Endothelial cell of umbilical vein (primary cell): Measurements from ENCODE around the gene SPTBN4. TPM values are rescaled to one million over a fixed set of nuclear protein-coding genes. Genes with fewer than 3 reads are reported as not detected.
A peak's percentile ranks its signal among the peaks of the same experiment; 100 is the strongest.

Experiments used
- BruUV-seq: library from RNA; stranded (reverse); fragments of 400-500 nt; replicated peaks from 2 replicates; lab custom pipeline; 2021; lab: Mats Ljungman, UMichigan
- CTCF ChIA-PET: fragments of 300-600, 350-600 bp; sonication (Branson Sonifier 250); formaldehyde crosslinking; loops from one replicate; lab custom pipeline; 2021; ENCODE audit warnings: antibody characterized with exemption, inconsistent platforms; lab: Charles Lee
- POLR2A ChIA-PET: fragments of 300-600, 350-600 bp; sonication (Branson Sonifier 250); formaldehyde crosslinking; loops from one replicate; lab custom pipeline; 2021; ENCODE audit warnings: antibody characterized with exemption, inconsistent platforms; lab: Charles Lee
- DNase-seq: peaks from one replicate; pipeline ENCODE4 v3.0.0-alpha.2; 2011; ENCODE audit warnings: low read depth, low spot score
- FAIRE-seq: peaks from 2 replicates; lab custom pipeline; 2011; peaks lifted over from hg19 to GRCh38; lab: Jason Lieb, UNC
- H2AFZ ChIP-seq: 2 replicates; pipeline ENCODE4 v1.6.0; 2012; ENCODE audit warnings: low read depth, low read length, control low read depth, inconsistent platforms
- H3K27ac ChIP-seq: 2 replicates; pipeline ENCODE4 v1.5.1; 2011; ENCODE audit warnings: low read depth, mild to moderate bottlenecking, control low read depth, low read length, moderate library complexity; ENCODE audit not compliant: insufficient read depth
- H3K27me3 ChIP-seq, 2 experiments: 2 replicates each; pipeline versions ENCODE4 v1.6.0 to v1.6.1; 2011; ENCODE audit warnings: low read length in 2 of 2, mixed read lengths in 1 of 2; ENCODE audit not compliant: control insufficient read depth in 2 of 2, insufficient read depth in 2 of 2
- H3K36me3 ChIP-seq, 2 experiments: 2 replicates in 1 of 2; 3 replicates in 1 of 2; pipeline ENCODE4 v1.5.1; 2011; ENCODE audit warnings: low read length in 2 of 2, mild to moderate bottlenecking in 1 of 2, moderate library complexity in 1 of 2; ENCODE audit not compliant: control insufficient read depth in 2 of 2, insufficient read depth in 2 of 2; ENCODE audit errors: extremely low read depth in 1 of 2
- H3K4me1 ChIP-seq: 3 replicates; pipeline ENCODE4 v1.5.1; 2011; ENCODE audit warnings: mild to moderate bottlenecking, low read length; ENCODE audit not compliant: control insufficient read depth, insufficient read depth; ENCODE audit errors: extremely low read depth
- H3K4me2 ChIP-seq: 2 replicates; pipeline ENCODE4 v1.6.1; 2011; ENCODE audit warnings: low read length, control low read depth, mixed read lengths; ENCODE audit not compliant: insufficient read depth
- H3K4me3 ChIP-seq, 3 experiments: fragments of 200-600 bp in 1 of 3; sonication (generic), shearing (Covaris generic) in 1 of 3; replicated peaks in 1 of 3; 2 replicates each; pipeline ENCODE4 v1.5.1; 2011 to 2016; ENCODE audit warnings: control low read depth in 3 of 3, low read length in 3 of 3, mild to moderate bottlenecking in 2 of 3, inconsistent platforms in 1 of 3, low read depth in 1 of 3, moderate library complexity in 1 of 3; ENCODE audit not compliant: insufficient read depth in 1 of 3
- H3K79me2 ChIP-seq: 2 replicates; pipeline ENCODE4 v1.6.0; 2012; ENCODE audit warnings: low read length, inconsistent platforms; ENCODE audit not compliant: control insufficient read depth, insufficient read depth
- H3K9ac ChIP-seq: replicated peaks from 2 replicates; pipeline ENCODE3; 2011; ENCODE audit warnings: low read length, control low read depth; ENCODE audit not compliant: insufficient read depth; ENCODE audit errors: extremely low read depth
- H3K9me1 ChIP-seq: replicated peaks from 3 replicates; pipeline ENCODE4 v1.6.0; 2011; ENCODE audit warnings: mild to moderate bottlenecking, low read length; ENCODE audit not compliant: control insufficient read depth, insufficient read depth; ENCODE audit errors: extremely low read depth
- H3K9me3 ChIP-seq: replicated peaks from 2 replicates; pipeline ENCODE4 v1.5.1; 2012; ENCODE audit warnings: low read length, inconsistent platforms; ENCODE audit not compliant: control insufficient read depth, insufficient read depth
- H4K20me1 ChIP-seq: replicated peaks from 2 replicates; pipeline ENCODE3; 2011; ENCODE audit warnings: mild to moderate bottlenecking, low read length; ENCODE audit not compliant: control insufficient read depth, insufficient read depth; ENCODE audit errors: extremely low read depth
- EZH2 ChIP-seq: IDR thresholded peaks from 2 replicates; pipeline ENCODE4 v1.6.1; 2012; ENCODE audit warnings: borderline replicate concordance, low read depth, mild to moderate bottlenecking, moderate library complexity, low read length, inconsistent platforms; ENCODE audit not compliant: severe bottlenecking
- FOS ChIP-seq: IDR thresholded peaks from 2 replicates; pipeline ENCODE4 v1.6.1; 2011; ENCODE audit warnings: mild to moderate bottlenecking, low read length, moderate library complexity, borderline replicate concordance; ENCODE audit not compliant: insufficient read depth
- GATA2 ChIP-seq: IDR thresholded peaks from 2 replicates; pipeline ENCODE4 v1.7.0; 2011; ENCODE audit warnings: low read depth, mild to moderate bottlenecking, moderate library complexity, mixed read lengths, low read length; ENCODE audit not compliant: insufficient read length, insufficient read depth
- JUN ChIP-seq: IDR thresholded peaks from 2 replicates; pipeline ENCODE4 v1.6.1; 2011; ENCODE audit warnings: borderline replicate concordance, low read depth; ENCODE audit not compliant: insufficient read length, insufficient read depth
- MAX ChIP-seq: IDR thresholded peaks from 2 replicates; pipeline ENCODE4 v1.6.1; 2011; ENCODE audit not compliant: insufficient read depth, insufficient read length
- MYC ChIP-seq: IDR thresholded peaks from one replicate; pipeline ENCODE4 v1.6.1; 2011; ENCODE audit warnings: mild to moderate bottlenecking, low read depth, low read length
- POLR2A ChIP-seq: IDR thresholded peaks from 2 replicates; pipeline ENCODE4 v1.6.1; 2012; ENCODE audit warnings: low read depth, mild to moderate bottlenecking, control low read depth, low read length
- POLR2AphosphoS5 ChIP-seq: IDR thresholded peaks from 2 replicates; pipeline ENCODE4 v1.6.1; 2012; ENCODE audit warnings: low read depth, mild to moderate bottlenecking, control low read depth, low read length, moderate library complexity; ENCODE audit not compliant: insufficient read depth
- dilution Hi-C: fragments of 300-500 bp; cut with MboI; formaldehyde crosslinking; loops from one replicate; pipeline ENCODE4 v1.15.0; 2019; ENCODE audit warnings: low sequenced_read_pairs; ENCODE audit not compliant: extremely low pct_ligation_motif_present
- intact Hi-C: fragments of 100-400 bp; cut with micrococcal nuclease; formaldehyde crosslinking; loops from one replicate; pipeline ENCODE4 v1.10.0; 2022
- polyA plus RNA-seq, 4 experiments: library from polyadenylated mRNA; depleted of rRNA in 3 of 4; stranded (reverse) in 3 of 4; unstranded in 1 of 4; fragments of >200 nt; gene quantifications; 2 replicates each; pipeline versions ENCODE4 v1.2.1 to v1.2.3, GENCODE V29; 2011 to 2012; ENCODE audit warnings: missing spikeins in 1 of 4
- total RNA-seq: library from RNA; stranded (reverse); gene quantifications from 2 replicates; pipeline ENCODE4 v1.2.3, GENCODE V29; 2021
- TF ChIP-seq, protein P1 (sequence below), 2 donors: IDR thresholded peaks; 1 replicate in 1 of 2; 2 replicates in 1 of 2; pipeline ENCODE4 v1.5.1; 2011; ENCODE audit warnings: low read length in 2 of 2, mild to moderate bottlenecking in 2 of 2, moderate library complexity in 2 of 2, control low read depth in 1 of 2, inconsistent platforms in 1 of 2, low read depth in 1 of 2; ENCODE audit not compliant: insufficient read depth in 1 of 2; ENCODE audit errors: extremely low read depth in 1 of 2

Gene SPTBN4
- total and polyA plus RNA-seq, 2 donors (not counting 3 experiments of a cell fraction or from before 2014, with no cell fraction given): 0.33 TPM; not detected in 1

GRCh38 chr19:40610396-40611064, 143.7 kb downstream of the SPTBN4 start:
- no peaks in the 10 kb centered on the region for H3K27me3 ChIP-seq
- H3K4me2 ChIP-seq: no peak overlapping the region
- CTCF ChIA-PET: interaction anchor here (0.7 to 2.2 kb wide), 2 partner anchors 8 to 24 kb away, joined by 4 to 10 read pairs; no protein-coding TSS in a partner anchor
- POLR2A ChIA-PET: no interaction called here
- TF ChIP-seq POLR2A: no peak
- TF ChIP-seq EZH2: no peak
- no peak for TF ChIP-seq MYC
- no peak for TF ChIP-seq MAX
- no peak for TF ChIP-seq FOS
- TF ChIP-seq, protein P1, sequence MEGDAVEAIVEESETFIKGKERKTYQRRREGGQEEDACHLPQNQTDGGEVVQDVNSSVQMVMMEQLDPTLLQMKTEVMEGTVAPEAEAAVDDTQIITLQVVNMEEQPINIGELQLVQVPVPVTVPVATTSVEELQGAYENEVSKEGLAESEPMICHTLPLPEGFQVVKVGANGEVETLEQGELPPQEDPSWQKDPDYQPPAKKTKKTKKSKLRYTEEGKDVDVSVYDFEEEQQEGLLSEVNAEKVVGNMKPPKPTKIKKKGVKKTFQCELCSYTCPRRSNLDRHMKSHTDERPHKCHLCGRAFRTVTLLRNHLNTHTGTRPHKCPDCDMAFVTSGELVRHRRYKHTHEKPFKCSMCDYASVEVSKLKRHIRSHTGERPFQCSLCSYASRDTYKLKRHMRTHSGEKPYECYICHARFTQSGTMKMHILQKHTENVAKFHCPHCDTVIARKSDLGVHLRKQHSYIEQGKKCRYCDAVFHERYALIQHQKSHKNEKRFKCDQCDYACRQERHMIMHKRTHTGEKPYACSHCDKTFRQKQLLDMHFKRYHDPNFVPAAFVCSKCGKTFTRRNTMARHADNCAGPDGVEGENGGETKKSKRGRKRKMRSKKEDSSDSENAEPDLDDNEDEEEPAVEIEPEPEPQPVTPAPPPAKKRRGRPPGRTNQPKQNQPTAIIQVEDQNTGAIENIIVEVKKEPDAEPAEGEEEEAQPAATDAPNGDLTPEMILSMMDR (IDR thresholded peaks at IDR 0.05; ENCODE audit: extremely low read depth in 1 of 2, insufficient read depth in 1 of 2, low read depth in 1 of 2, low read length in 2 of 2): no peak
- TF ChIP-seq JUN: no peak
- TF ChIP-seq POLR2AphosphoS5: no peak
- no peak for TF ChIP-seq GATA2
- H3K9ac ChIP-seq: no peak overlapping the region
- FAIRE-seq: peak; percentile 28
- H2AFZ ChIP-seq: peak overlapping the region; percentile 69
- DNase-seq: no peak
- H3K9me1 ChIP-seq: no peaks in the 10 kb centered on the region
- H3K9me3 ChIP-seq: no peaks in the 10 kb centered on the region
- no peak overlapping the region for H3K27ac ChIP-seq
- BruUV-seq: no TSS peak
- H4K20me1 ChIP-seq: no peaks in the 10 kb centered on the region
- H3K79me2 ChIP-seq: no peaks in the 10 kb centered on the region
- dilution Hi-C loops (no loop called here), intact Hi-C loops (no loop called here)
- H3K4me3 ChIP-seq: peak overlapping the region in 1 of 3 experiments; percentile 8
- H3K36me3 ChIP-seq: no peaks in the 10 kb centered on the region
- H3K4me1 ChIP-seq: peaks cover 28% of the 10 kb centered on the region
